HEK293 (cell line): ENCODE data around the gene RAB11B.

ENCODE experiments used
- BCL11B ChIP-seq: fragments of 450-650 bp; formaldehyde crosslinking; IDR thresholded peaks from 2 replicates; pipeline ENCODE4 v1.5.1; 2016; ENCODE audit warnings: low read depth, missing biosample characterization, missing genetic modification characterization
- IKZF3 ChIP-seq: fragments of 450-650 bp; IDR thresholded peaks from 2 replicates; pipeline ENCODE4 v1.5.0; 2018; ENCODE audit warnings: missing biosample characterization, mild to moderate bottlenecking, missing genetic modification characterization, moderate library complexity
- KLF1 ChIP-seq: fragments of 450-650 bp; formaldehyde crosslinking; IDR thresholded peaks from 2 replicates; pipeline ENCODE4 v1.5.1; 2016; ENCODE audit warnings: missing biosample characterization, missing genetic modification characterization
- KLF16 ChIP-seq: fragments of 450-650 bp; formaldehyde crosslinking; IDR thresholded peaks from 2 replicates; pipeline ENCODE4 v1.5.1; 2017; ENCODE audit warnings: missing biosample characterization, missing genetic modification characterization
- MZF1 ChIP-seq: fragments of 450-650 bp; formaldehyde crosslinking; IDR thresholded peaks from 2 replicates; pipeline ENCODE4 v1.5.1; 2017; ENCODE audit warnings: missing biosample characterization, missing genetic modification characterization, borderline replicate concordance
- PRDM1 ChIP-seq: fragments of 450-650 bp; formaldehyde crosslinking; IDR thresholded peaks from 2 replicates; pipeline ENCODE4; 2016; ENCODE audit warnings: missing biosample characterization, missing genetic modification characterization
- ZNF175 ChIP-seq: fragments of 450-650 bp; formaldehyde crosslinking; IDR thresholded peaks from 2 replicates; pipeline ENCODE4 v1.5.1; 2016; ENCODE audit warnings: missing biosample characterization, missing genetic modification characterization
- ZNF184 ChIP-seq: fragments of 450-650 bp; IDR thresholded peaks from 2 replicates; pipeline ENCODE4 v1.5.1; 2018; ENCODE audit warnings: missing biosample characterization, mild to moderate bottlenecking, missing genetic modification characterization
- ZNF19 ChIP-seq: fragments of 450-650 bp; formaldehyde crosslinking; IDR thresholded peaks from 2 replicates; pipeline ENCODE4; 2016; ENCODE audit warnings: missing biosample characterization, missing genetic modification characterization, low read depth
- ZNF426 ChIP-seq: fragments of 450-650 bp; formaldehyde crosslinking; IDR thresholded peaks from 2 replicates; pipeline ENCODE4 v1.5.1; 2017; ENCODE audit warnings: missing biosample characterization, missing genetic modification characterization, mild to moderate bottlenecking, inconsistent platforms, moderate library complexity
- ZNF433 ChIP-seq: fragments of 450-650 bp; formaldehyde crosslinking; IDR thresholded peaks from 2 replicates; pipeline ENCODE4 v1.5.1; 2016; ENCODE audit warnings: missing biosample characterization, missing genetic modification characterization, low read depth
- ZNF660 ChIP-seq: fragments of 450-650 bp; IDR thresholded peaks from 2 replicates; pipeline ENCODE4 v1.5.1; 2018; ENCODE audit warnings: missing biosample characterization, mild to moderate bottlenecking, missing genetic modification characterization
- ZNF701 ChIP-seq: fragments of 450-650 bp; formaldehyde crosslinking; IDR thresholded peaks from 2 replicates; pipeline ENCODE4 v1.5.1; 2016; ENCODE audit warnings: missing biosample characterization, missing genetic modification characterization
- ZNF747 ChIP-seq: fragments of 450-650 bp; formaldehyde crosslinking; IDR thresholded peaks from 2 replicates; pipeline ENCODE4 v1.5.1; 2016; ENCODE audit warnings: missing biosample characterization, missing genetic modification characterization
- ZSCAN30 ChIP-seq: fragments of 450-650 bp; IDR thresholded peaks from 2 replicates; pipeline ENCODE4 v1.5.1; 2018; ENCODE audit warnings: missing biosample characterization, mild to moderate bottlenecking, missing genetic modification characterization, moderate library complexity
- TF ChIP-seq, protein P1 (sequence below): fragments of 450-650 bp; formaldehyde crosslinking; IDR thresholded peaks from 2 replicates; pipeline ENCODE4 v1.5.1; 2016; ENCODE audit warnings: missing biosample characterization, missing genetic modification characterization
- TF ChIP-seq, protein P2 (sequence below): fragments of 450-650 bp; formaldehyde crosslinking; IDR thresholded peaks from 2 replicates; pipeline ENCODE4; 2016; ENCODE audit warnings: missing biosample characterization, missing genetic modification characterization
- TF ChIP-seq, protein P3 (sequence below): fragments of 450-650 bp; formaldehyde crosslinking; conservative IDR thresholded peaks from 2 replicates; pipeline ENCODE4 v1.5.1; 2016; ENCODE audit warnings: low read depth, missing biosample characterization, missing genetic modification characterization
- TF ChIP-seq, protein P4 (sequence below): fragments of 450-650 bp; formaldehyde crosslinking; IDR thresholded peaks from 2 replicates; pipeline ENCODE4 v1.5.1; 2016; ENCODE audit warnings: missing biosample characterization, missing genetic modification characterization
- TF ChIP-seq, protein P5 (sequence below): fragments of 450-650 bp; formaldehyde crosslinking; IDR thresholded peaks from 2 replicates; pipeline ENCODE4 v1.5.1; 2016; ENCODE audit warnings: missing biosample characterization, missing genetic modification characterization, low read depth
- TF ChIP-seq, protein P6 (sequence below): fragments of 450-650 bp; formaldehyde crosslinking; IDR thresholded peaks from 2 replicates; pipeline ENCODE4 v1.5.1; 2016; ENCODE audit warnings: missing biosample characterization, missing genetic modification characterization
- TF ChIP-seq, protein P7 (sequence below): fragments of 450-650 bp; formaldehyde crosslinking; IDR thresholded peaks from 2 replicates; pipeline ENCODE4 v1.5.1; 2016; ENCODE audit warnings: missing biosample characterization, missing genetic modification characterization

RAB11B gene

DNA sequence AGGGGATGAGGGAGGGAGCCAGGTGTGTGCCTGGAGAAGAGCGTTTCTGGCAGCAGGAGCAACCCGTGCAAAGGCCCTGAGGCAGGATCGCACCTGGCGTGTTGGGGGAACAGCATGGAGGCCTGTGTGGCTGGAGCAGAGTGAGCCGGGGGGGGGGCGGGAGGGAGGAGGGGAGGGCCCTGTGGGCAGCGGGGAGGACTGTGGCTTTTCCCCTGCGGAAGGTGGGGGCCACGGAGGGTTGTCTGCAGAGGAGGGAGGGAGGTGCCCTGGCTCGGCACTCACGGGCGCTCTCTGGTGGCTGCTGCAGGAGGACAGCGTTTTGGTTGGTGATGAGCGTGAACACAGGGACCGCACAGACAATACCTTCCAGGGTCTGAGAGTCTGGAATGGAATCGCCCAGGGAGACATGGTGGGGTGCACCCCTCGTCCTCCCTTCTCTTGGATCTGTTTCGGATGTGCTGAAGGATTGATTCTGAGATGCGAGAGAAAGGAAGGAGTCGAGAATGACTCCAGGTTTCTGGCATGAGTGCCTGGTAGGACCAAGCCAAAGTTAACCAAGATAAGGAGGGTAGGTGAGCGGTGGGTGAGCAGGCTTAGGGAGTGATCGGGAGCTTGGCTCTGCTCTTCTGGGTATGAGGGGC is 6.5 kb downstream of the RAB11B start (continued):
- TF ChIP-seq, protein P1, sequence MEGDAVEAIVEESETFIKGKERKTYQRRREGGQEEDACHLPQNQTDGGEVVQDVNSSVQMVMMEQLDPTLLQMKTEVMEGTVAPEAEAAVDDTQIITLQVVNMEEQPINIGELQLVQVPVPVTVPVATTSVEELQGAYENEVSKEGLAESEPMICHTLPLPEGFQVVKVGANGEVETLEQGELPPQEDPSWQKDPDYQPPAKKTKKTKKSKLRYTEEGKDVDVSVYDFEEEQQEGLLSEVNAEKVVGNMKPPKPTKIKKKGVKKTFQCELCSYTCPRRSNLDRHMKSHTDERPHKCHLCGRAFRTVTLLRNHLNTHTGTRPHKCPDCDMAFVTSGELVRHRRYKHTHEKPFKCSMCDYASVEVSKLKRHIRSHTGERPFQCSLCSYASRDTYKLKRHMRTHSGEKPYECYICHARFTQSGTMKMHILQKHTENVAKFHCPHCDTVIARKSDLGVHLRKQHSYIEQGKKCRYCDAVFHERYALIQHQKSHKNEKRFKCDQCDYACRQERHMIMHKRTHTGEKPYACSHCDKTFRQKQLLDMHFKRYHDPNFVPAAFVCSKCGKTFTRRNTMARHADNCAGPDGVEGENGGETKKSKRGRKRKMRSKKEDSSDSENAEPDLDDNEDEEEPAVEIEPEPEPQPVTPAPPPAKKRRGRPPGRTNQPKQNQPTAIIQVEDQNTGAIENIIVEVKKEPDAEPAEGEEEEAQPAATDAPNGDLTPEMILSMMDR (tag by site-specific recombination) = peak; percentile 86
- peak; percentile 57; the same call in 1 of the 2 replicates for TF ChIP-seq KLF1 (tag by site-specific recombination)
- TF ChIP-seq, protein P2, sequence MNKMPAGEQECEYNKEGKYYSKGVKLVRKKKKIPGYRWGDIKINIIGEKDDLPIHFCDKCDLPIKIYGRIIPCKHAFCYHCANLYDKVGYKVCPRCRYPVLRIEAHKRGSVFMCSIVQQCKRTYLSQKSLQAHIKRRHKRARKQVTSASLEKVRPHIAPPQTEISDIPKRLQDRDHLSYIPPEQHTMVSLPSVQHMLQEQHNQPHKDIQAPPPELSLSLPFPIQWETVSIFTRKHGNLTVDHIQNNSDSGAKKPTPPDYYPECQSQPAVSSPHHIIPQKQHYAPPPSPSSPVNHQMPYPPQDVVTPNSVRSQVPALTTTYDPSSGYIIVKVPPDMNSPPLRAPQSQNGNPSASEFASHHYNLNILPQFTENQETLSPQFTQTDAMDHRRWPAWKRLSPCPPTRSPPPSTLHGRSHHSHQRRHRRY (tag by site-specific recombination) = no peak
- TF ChIP-seq ZNF184 (tag by site-specific recombination) = no peak
- TF ChIP-seq ZNF19 (tag by site-specific recombination) = no peak
- TF ChIP-seq KLF16 (tag by site-specific recombination) = peak; percentile 77
- no peak for TF ChIP-seq MZF1 (tag by site-specific recombination)
- TF ChIP-seq ZNF660 = peak; percentile 61; the same call in 1 of the 2 replicates
- TF ChIP-seq, protein P3, sequence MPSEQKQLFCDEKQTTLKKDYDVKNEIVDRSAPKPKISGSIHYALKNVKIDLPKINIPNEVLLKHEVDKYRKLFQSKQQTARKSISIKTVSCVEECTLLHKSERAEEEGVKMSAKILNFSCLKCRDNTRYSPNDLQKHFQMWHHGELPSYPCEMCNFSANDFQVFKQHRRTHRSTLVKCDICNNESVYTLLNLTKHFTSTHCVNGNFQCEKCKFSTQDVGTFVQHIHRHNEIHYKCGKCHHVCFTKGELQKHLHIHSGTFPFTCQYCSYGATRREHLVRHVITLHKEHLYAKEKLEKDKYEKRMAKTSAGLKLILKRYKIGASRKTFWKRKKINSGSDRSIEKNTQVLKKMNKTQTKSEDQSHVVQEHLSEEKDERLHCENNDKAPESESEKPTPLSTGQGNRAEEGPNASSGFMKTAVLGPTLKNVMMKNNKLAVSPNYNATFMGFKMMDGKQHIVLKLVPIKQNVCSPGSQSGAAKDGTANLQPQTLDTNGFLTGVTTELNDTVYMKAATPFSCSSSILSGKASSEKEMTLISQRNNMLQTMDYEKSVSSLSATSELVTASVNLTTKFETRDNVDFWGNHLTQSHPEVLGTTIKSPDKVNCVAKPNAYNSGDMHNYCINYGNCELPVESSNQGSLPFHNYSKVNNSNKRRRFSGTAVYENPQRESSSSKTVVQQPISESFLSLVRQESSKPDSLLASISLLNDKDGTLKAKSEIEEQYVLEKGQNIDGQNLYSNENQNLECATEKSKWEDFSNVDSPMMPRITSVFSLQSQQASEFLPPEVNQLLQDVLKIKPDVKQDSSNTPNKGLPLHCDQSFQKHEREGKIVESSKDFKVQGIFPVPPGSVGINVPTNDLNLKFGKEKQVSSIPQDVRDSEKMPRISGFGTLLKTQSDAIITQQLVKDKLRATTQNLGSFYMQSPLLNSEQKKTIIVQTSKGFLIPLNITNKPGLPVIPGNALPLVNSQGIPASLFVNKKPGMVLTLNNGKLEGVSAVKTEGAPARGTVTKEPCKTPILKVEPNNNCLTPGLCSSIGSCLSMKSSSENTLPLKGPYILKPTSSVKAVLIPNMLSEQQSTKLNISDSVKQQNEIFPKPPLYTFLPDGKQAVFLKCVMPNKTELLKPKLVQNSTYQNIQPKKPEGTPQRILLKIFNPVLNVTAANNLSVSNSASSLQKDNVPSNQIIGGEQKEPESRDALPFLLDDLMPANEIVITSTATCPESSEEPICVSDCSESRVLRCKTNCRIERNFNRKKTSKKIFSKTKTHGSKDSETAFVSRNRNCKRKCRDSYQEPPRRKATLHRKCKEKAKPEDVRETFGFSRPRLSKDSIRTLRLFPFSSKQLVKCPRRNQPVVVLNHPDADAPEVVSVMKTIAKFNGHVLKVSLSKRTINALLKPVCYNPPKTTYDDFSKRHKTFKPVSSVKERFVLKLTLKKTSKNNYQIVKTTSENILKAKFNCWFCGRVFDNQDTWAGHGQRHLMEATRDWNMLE (tag by site-specific recombination) = no peak
- TF ChIP-seq PRDM1 (tag by site-specific recombination) = no peak
- TF ChIP-seq ZNF747 (tag by site-specific recombination) = no peak
- no peak for TF ChIP-seq ZNF175 (tag by site-specific recombination)
- TF ChIP-seq IKZF3 = no peak
- TF ChIP-seq ZNF701 = no peak
- TF ChIP-seq, protein P4, sequence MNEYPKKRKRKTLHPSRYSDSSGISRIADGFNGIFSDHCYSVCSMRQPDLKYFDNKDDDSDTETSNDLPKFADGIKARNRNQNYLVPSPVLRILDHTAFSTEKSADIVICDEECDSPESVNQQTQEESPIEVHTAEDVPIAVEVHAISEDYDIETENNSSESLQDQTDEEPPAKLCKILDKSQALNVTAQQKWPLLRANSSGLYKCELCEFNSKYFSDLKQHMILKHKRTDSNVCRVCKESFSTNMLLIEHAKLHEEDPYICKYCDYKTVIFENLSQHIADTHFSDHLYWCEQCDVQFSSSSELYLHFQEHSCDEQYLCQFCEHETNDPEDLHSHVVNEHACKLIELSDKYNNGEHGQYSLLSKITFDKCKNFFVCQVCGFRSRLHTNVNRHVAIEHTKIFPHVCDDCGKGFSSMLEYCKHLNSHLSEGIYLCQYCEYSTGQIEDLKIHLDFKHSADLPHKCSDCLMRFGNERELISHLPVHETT (tag by site-specific recombination) = 0 out of 2 replicates have a peak, but pooled peaks have one; percentile 49
- TF ChIP-seq, protein P5, sequence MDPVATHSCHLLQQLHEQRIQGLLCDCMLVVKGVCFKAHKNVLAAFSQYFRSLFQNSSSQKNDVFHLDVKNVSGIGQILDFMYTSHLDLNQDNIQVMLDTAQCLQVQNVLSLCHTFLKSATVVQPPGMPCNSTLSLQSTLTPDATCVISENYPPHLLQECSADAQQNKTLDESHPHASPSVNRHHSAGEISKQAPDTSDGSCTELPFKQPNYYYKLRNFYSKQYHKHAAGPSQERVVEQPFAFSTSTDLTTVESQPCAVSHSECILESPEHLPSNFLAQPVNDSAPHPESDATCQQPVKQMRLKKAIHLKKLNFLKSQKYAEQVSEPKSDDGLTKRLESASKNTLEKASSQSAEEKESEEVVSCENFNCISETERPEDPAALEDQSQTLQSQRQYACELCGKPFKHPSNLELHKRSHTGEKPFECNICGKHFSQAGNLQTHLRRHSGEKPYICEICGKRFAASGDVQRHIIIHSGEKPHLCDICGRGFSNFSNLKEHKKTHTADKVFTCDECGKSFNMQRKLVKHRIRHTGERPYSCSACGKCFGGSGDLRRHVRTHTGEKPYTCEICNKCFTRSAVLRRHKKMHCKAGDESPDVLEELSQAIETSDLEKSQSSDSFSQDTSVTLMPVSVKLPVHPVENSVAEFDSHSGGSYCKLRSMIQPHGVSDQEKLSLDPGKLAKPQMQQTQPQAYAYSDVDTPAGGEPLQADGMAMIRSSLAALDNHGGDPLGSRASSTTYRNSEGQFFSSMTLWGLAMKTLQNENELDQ = no peak
- TF ChIP-seq ZNF433 (tag by site-specific recombination) = no peak
- TF ChIP-seq, protein P6, sequence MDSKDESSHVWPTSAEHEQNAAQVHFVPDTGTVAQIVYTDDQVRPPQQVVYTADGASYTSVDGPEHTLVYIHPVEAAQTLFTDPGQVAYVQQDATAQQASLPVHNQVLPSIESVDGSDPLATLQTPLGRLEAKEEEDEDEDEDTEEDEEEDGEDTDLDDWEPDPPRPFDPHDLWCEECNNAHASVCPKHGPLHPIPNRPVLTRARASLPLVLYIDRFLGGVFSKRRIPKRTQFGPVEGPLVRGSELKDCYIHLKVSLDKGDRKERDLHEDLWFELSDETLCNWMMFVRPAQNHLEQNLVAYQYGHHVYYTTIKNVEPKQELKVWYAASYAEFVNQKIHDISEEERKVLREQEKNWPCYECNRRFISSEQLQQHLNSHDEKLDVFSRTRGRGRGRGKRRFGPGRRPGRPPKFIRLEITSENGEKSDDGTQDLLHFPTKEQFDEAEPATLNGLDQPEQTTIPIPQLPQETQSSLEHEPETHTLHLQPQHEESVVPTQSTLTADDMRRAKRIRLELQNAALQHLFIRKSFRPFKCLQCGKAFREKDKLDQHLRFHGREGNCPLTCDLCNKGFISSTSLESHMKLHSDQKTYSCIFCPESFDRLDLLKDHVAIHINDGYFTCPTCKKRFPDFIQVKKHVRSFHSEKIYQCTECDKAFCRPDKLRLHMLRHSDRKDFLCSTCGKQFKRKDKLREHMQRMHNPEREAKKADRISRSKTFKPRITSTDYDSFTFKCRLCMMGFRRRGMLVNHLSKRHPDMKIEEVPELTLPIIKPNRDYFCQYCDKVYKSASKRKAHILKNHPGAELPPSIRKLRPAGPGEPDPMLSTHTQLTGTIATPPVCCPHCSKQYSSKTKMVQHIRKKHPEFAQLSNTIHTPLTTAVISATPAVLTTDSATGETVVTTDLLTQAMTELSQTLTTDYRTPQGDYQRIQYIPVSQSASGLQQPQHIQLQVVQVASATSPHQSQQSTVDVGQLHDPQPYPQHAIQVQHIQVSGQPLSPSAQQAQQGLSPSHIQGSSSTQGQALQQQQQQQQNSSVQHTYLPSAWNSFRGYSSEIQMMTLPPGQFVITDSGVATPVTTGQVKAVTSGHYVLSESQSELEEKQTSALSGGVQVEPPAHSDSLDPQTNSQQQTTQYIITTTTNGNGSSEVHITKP (tag by site-specific recombination) = peak; percentile 81
- TF ChIP-seq, protein P7, sequence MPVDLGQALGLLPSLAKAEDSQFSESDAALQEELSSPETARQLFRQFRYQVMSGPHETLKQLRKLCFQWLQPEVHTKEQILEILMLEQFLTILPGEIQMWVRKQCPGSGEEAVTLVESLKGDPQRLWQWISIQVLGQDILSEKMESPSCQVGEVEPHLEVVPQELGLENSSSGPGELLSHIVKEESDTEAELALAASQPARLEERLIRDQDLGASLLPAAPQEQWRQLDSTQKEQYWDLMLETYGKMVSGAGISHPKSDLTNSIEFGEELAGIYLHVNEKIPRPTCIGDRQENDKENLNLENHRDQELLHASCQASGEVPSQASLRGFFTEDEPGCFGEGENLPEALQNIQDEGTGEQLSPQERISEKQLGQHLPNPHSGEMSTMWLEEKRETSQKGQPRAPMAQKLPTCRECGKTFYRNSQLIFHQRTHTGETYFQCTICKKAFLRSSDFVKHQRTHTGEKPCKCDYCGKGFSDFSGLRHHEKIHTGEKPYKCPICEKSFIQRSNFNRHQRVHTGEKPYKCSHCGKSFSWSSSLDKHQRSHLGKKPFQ = no peak
- TF ChIP-seq BCL11B (tag by site-specific recombination) = no peak
- no peak for TF ChIP-seq ZSCAN30 (tag by site-specific recombination)
- TF ChIP-seq ZNF426 (tag by site-specific recombination) = no peak
